Ureter (tissue), 1 donor: ENCODE results near the gene SPATA2L. TPM values are rescaled to one million over a fixed set of nuclear protein-coding genes. Genes with fewer than 3 reads are reported as not detected.
A peak's percentile ranks its signal among the peaks of the same experiment; 100 is the strongest.
"Not testable (repeated sequence)": the region's sequence is repeated elsewhere in the genome, so short reads cannot be mapped to it uniquely, and the experiment has no call there.

ENCODE experiments used
- DNase-seq: peaks from one replicate; pipeline ENCODE4 v3.0.0-alpha.2; 2020; ENCODE audit warnings: low spot score
- total RNA-seq: library from RNA; stranded (reverse); gene quantifications from one replicate; pipeline ENCODE4 v1.2.4, GENCODE V29; 2023
- donor health status: DM: yes; HTN: yes; CAD: no.

Gene SPATA2L
- total RNA-seq, 1 donor from 2014 or later: 7.7 TPM

DNA sequence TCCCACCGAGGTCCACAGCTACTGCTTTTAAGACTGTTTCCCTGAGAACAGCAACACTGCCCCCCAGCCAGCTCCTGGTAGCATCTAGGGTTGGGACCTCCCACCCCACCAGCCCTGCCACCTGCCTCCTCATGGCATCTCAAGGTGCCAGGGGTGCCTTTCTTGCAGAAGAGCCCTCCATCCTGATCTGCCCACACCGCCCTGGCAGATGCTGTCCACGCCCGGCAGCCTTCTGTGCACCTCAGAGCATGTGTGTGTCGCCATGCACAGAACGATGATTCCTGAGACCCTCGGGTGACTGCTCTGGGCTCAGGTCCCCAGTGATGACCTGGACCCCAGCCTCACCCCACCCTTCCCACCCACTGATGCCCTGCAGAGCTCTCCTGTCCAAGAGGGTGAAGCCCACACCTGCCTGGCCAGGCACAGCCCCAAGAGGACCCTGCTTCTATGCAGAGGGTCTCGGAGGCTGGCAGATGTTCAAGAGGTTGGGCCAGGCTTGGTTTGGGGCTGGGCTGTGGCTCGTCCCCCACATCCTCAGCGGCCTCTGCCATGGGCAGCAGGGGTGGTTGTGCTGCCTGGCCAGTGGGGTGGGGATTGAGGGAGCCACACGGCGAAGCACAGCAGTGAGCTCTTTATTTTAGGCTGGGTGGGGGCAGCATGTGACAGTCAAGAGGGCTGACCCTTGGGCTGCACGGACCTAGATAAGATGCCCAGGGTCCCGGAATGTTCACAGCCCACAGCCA lies 5.2 kb upstream of the SPATA2L start:
- DNase-seq: no peak

DNA sequence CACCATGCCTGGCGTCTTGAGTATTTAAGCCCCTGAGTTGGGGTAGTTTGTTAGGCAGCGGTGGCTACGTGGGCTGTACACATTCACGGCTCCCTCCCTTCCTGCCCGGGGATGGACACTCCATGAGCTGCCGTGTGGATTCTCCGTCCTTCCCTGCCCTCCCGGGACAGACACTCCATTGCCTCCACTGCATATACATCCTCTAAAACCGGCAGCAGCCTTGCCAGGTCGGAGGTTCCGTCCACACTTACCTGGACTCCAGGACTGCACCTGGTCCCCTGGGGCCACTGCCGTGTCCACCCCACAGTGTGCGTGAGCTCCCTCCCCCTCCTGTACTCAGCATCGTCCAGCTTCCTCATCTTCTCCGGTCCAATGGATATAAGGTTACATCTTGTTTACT lies 3.5 kb upstream of the SPATA2L start:
- no peak for DNase-seq

DNA sequence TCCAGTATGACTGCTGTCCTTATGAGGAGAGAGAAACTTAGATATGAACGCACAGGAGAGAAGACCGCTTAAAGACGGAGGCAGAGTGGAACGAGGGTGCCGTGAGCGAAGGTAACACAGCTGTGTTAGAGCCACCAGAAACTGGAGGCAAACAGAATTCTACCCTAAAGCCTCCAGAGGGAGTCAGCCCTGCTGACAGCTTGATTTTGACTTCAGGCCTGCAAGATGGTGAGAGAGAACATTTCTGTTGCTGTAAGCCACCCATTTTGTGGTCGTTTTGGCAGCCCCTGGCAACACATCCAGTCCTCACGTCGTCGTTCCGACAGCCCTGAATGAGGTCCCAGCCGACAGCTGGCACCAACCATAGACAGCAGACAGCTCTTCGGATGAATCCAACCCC lies 2.8 kb upstream of the SPATA2L start:
- no peak for DNase-seq

DNA sequence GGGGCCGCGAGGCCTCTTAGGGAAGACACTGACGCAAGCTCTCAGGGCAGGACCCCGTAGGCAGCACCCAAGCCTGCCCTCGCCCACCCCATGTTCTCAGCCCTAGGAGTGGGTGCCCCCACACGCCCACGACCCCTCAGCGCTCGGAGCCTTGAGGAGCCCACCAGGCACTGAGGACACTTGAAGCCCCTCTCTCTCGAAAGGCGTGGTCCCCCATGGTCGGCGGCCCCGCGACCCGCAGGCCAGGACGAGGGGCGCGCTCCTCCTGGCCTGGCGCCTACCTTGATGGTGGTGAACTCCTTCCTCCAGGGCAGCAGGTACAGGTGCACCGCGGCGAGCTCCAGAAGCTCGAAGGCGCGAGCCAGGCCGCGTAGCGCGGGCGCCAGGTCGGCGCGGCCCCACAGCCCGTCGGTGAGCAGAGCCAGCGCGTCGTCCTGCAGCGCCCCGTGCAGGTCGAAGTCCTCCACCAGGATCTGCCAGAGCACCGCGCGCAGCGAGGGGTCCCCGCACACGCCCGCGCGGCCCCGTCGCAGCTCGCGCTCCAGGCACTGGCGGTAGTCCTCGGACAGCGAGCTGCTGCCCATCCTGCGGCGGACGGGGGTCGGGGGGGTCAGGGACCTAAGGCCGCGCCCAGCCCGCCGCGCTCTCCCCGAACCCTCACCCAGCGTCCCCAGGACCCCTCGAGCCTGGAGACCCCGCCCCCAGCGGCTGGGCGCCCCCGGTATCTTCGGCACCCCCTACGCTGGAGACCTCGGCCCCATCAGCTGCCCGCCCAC lies 668 bp downstream of the SPATA2L start:
- DNase-seq: no peak

DNA sequence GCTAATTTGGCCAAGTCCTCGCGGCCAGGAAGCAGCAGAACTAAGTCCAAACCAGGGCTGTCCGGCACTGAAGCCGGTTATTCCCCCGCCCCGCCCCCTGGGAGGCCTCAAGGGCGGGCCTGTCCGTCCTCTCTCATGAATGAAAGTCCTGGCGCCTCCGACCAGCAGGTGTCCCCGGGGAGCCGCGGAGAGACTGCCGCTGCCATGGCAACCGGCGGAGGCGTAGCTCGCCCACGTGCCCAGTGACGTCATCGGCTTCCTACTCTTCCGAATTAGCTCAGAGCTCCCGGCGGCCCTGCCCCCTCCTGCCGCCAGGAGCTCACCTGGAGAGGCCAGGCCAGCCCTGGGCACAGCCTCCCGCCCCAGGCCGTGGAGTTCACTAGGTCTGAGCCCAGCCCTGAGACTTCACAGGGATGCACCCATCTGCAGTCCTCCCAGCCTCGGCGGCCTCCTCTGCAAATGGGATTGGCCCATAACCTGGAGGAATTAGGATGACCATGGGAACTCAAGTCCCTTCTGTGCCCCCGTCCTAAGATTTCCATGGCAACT lies 1.3 kb downstream of the SPATA2L start:
- peak; percentile 100 for DNase-seq

DNA sequence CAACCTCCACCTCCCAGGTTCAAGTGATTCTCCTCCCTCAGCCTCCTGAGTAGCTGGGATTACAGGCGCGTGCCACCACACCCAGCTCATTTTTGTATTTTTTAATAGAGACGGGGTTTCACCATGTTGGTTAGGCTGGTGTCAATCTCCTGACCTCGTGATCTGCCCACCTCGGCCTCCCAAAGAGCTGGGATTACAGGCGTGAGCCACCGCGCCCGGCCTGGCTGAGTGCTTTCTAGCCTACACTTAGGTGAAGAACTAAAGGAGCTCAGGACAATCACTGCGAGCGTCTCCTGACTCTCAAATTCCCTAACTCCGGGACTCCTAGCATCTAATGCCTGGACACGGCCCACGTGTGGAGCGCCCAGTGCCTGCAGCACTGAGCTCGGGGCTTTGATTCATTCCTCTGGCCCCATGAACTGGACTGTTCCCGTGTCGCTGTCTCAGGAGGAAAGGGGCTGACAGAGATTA lies 1.8 kb downstream of the SPATA2L start:
- not testable (repeated sequence) for DNase-seq

DNA sequence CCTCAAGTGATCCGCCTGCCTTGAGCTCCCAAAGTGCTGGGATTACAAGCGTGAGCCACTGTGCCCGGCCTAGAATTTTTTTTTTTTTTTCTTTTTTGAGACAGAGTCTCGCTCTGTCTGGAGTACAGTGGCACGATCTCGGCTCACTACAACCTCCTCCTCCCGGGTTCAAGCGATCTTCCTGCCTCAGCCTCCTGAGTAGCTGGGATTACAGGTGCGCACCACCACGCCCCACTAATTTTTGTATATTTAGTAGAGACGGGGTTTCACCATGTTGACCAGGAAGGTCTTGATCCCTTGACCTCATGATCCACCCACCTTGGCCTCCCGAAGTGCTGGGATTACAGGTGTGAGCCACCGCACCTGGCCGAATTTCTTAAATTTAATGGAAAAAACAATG lies 2.8 kb downstream of the SPATA2L start:
- DNase-seq: not testable (repeated sequence)

DNA sequence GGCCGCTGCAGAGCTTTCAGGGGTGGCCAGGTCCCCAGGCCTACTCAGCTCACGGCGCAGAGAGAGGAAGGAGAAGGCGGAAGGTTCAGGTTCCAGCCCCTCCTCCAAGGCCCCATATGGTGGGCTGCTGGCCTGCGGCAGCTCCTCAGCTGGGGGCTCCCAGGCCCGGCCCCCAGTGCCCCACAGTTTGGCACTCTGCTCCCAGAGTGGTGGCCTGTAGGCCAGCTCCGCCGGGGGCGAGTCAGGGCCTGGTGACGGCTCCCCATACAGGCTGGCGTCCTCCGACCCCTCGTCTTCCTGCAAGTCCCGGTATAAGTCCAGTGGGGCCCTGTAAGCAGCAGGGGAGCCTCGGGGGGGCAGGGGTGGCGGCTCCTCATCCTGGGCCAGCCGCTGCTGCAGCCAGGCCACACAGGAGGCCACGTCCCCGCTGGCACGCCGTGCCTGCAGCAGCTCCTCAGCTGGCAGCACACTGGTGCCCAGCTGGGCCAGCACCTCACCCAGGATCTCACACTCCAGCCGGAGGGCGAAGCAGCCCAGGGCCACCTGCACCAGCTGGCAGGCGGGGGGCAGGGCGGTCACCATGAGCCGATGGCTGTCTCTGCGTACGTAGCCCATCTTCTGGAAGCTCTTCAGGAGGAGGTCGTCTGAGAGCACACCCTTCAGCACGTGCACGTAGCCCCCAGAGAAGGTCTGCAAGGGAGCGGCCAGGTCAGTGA lies 3.7 kb downstream of the SPATA2L start:
- no peak for DNase-seq

DNA sequence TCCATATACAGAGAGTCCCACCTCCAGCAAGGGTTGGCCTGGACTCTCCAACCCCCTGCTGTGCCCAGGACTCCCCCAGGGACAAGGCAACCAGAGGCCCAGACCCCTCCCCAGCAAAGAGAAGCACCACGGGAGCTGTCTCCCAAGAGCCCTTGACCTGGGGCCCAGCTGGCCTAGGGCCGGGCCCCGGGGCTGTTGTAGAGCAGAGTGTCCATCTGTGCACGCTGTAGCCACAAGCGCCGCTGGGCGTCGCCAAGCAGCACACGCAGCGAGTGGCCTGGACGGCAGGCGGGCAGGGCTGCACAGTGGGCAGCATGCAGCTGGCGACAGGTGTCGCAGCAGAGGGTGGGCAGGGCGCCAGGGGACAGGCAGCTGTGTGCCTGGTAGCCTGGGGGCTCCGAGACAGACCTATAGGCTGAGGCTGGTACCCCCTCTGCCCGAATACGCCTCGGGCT lies 4.3 kb downstream of the SPATA2L start:
- DNase-seq: no peak

DNA sequence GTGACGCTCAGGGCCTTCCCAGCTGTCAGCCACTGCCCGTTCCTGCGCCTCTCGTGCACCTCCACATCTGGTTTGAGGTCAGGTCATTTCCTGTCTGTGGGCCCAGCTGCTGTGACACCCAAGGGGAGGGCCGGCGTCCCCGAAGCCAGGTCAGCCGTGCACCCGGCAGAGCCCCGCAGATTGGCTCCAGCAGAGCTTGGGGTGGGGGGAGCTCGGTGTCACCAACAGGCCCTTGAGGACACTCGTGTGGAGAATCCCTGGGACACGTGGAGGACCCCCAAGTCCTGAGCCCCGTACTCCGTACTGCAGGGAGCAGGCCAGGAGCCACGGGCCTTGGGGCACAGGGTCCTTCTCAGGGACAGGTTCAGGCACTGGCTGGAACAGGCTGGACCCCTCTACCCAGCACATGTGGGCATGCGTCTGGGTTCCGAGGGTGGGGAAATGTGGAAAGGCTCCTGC lies 4.8 kb downstream of the SPATA2L start:
- DNase-seq: no peak

DNA sequence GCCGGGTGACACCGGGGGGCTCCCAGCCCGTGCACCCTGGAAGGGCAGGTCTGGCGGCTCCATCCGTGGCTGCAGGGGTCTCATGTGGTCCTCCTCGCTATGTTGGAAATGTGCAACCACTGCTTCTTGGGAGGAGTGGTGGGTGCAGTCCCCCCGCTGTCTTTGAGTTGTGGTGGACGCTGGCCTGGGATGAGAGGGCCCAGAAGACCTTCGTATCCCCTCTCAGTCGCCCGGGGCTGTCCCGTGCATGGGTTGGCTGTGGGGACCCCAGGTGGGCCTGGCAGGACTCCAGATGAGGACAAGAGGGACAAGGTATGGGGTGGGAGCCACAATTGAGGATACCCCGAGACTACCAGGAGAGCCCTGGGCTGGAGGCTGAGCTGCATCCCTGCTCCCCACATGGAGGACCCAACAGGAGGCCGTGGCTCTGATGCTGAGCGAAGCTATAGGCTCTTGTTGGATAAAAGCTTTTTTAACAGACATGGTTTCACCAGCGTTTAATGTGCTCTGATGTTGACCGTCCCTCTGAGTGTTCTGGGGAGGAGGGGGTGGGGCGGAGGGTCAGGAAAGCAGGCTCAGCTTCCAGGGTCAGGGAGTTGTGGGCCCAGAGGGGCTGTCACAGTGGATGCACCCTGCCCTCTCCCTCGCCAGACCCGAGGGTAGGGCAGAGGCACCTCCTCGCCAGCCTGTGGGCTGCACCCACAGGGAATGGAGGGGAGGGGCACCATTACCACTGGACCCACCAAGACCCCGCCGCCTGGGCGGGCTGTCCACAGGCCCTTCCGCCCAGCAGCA lies 5.4 kb downstream of the SPATA2L start:
- DNase-seq: no peak

DNA sequence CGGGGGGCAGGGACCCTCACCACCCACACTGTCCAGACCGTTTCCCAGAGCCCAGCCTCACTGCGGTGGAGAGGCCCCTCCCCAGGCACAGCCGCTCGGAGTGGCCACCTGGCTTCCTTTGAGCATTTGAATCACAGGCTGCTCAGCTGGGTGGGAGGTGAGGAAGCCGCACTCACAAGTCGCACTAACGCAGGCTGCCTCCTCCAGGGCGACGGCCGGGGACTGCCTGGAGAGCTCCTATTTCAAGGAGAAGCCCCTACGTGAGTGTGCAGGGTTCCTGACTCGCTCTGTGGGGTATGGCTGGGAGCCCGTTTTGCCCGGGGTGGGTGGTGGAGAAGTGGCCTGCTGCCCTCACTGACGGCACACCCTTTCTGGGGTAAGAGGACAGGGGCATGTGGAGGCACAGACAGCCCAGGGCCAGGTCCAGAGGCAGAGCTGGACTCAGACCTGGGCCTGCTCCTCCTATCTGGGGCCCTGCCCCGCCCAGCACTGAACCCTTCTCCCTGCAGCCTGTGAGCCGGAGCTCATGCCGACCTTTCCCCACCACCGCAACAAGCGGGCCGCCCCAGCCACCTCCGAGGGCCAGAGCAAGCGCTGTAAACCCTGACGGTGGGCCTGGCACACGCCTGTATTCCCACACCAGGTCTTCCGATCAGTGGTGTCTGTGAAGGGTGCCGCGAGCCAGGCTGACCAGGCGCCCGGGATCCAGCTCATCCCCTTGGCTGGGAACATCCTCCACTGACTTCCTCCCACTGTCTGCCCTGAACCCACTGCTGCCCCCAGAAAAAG lies 6.2 kb downstream of the SPATA2L start:
- no peak for DNase-seq

DNA sequence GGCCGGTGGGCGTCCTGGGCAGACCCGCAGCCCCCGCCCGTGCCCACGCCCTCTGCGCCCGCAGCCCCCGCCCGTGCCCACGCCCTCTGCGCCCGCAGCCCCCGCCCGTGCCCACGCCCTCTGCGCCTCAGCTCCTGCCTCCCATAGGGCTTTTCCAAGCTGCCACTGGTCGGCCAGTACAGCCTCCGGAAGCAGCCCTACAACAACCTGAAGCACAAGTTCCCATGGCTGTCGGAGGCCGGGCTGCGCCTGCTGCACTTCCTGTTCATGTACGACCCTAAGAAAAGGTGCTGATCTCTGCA lies 6.8 kb downstream of the SPATA2L start:
- not testable (repeated sequence) for DNase-seq

DNA sequence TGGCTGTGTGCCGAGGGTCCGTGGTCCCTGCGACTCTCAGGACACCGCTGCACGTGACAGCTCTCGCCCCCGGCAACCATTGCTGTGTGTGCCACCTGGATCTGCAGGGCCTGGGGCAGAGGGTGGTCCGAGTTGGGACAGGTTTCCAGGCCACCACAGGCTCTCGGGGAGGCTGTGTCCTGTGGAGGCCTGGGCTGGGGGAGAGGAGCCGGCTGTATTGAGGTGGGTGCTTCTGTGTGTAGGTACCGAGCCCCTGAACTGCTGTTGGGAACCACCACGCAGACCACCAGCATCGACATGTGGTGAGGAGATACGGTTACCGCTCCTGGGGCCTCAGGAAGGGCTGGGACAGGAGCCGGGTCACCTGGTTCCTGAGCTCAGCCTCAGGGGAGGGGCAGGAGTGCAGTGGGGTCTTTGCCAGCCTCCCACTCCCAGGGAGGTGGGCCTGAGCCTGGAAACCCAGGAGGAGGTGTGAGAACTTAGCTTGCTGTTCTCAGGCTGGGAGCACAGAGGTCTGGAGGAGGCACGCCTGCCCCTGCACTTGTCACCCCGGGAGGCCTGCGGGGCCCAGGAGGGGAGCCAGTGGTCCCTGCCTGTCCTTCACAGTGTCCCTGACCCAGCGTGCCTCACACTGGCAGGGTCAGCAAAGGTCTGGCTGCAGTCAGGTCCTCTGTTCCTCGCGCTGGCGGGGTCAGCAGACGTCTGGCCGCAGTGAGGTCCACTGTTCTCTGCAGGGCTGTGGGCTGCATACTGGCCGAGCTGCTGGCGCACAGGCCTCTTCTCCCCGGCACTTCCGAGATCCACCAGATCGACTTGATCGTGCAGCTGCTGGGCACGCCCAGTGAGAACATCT lies 7.3 kb downstream of the SPATA2L start:
- DNase-seq: no peak

DNA sequence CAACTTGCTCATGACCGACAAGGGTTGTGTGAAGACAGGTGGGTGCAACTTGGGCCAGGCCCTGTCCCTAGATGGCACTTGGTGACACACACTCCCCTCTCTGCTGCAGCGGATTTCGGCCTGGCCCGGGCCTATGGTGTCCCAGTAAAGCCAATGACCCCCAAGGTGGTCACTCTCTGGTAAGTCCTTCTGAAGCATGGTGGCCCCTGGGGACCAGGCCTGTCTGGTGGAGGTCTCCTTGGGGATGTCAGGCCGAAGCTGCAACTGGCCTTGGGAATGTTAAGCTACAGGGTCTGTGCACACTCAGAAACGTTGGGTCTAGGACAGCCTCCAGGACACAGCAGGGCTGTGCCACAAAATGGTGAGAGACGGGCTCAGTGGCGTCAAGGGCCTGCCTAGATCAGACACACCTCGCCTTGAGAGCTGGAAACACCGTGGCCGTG lies 8.2 kb downstream of the SPATA2L start:
- no peak for DNase-seq

DNA sequence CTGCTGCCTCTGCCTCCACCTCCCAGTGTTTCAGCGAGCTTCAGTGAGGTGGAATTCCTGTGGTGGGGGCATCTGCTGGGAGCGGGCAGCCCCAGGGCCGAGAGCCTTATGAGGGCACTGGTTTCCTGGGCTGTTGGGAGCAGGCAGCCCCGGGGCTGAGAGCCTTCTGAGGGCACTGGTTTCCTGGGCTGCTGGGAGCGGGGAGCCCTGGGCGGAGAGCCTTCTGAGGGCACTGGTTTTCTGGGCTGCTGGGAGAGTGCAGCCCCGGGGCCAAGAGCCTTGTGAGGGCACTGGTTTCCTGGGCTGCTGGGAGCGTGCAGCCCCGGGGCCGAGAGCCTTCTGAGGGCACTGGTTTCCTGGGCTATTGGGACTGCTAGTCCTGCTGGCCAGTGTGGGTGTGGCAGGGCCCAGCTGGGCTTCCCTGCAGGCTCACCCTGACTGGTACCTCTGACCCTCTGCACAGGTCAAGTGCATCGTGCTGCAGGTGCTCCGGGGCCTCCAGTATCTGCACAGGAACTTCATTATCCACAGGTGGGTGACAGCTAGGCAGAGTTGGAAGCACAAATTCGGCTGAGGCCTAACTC lies 9.4 kb downstream of the SPATA2L start:
- DNase-seq: no peak

DNA sequence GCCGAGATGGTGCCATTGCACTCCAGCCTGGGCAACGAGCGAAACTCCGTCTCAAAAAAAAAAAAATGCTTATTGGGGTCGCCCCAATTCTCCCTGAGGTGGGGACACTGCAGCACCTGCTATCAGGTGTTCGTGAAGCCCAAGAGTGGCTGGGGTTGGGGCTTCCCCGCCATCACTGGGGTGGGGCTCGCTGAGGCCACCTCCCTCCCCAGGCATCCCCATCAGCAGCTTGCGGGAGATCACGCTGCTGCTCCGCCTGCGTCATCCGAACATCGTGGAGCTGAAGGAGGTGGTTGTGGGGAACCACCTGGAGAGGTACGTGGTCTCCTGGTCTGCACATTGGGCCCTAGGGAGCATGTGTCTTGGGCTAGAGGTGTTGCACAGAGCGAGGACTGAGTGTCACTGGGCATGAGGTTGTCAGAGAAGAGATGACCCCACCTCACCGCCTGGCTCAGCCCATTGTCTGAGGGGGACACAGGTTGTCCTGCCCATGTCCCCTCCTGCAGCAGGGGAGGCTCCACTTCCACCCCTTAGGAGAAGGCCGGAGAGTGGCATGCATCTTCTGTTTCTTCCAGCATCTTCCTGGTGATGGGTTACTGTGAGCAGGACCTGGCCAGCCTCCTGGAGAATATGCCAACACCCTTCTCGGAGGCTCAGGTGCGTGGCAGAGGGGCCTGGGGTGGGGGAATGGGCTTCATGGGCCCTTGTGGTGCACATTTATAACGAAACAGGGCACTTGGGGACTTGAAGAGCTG lies 10.1 kb downstream of the SPATA2L start:
- no peak for DNase-seq

DNA sequence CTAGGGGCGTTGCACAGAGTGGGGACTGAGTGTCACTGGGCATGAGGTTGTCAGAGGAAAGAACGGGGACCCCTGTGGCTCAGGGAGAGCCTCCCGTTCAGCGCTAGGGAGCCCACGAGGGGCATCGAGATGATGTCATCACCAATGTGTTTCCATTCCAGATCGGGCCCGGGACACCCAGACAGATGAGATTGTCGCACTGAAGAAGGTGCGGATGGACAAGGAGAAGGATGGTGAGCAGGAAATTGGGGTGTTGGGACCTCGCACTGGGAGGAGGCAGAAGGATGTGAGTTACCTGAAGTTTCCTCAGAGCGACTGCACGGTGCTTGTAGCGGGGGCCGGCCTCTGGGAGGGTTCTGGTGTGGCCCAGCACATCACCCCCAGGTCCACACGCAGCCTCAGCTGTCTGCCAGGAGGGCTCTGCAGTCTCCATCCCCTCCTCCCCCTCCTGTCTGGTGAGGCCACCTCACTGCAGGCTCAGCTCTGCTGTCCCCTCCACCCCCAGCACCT lies 11.1 kb downstream of the SPATA2L start:
- DNase-seq: no peak
